Left lobe of liver (tissue), 2 donors: Measurements from ENCODE around the gene TSPYL6. TPM values are rescaled to one million over a fixed set of nuclear protein-coding genes. Genes with fewer than 3 reads are reported as not detected.

Experiments
- ATAC-seq: fragments of 200-7000 bp; cut with Tn5 transposase; one replicate; pipeline ENCODE4 v1.9.1; 2020; ENCODE audit warnings: mild to moderate bottlenecking, moderate library complexity
- DNase-seq: peaks from one replicate; pipeline ENCODE4 v3.0.0-alpha.2; 2020; ENCODE audit warnings: low spot score
- total RNA-seq: library from RNA; stranded (reverse); gene quantifications from one replicate; pipeline ENCODE4 v1.2.1, GENCODE V29; 2021
- donor health status: DM: no; HTN: no; CAD: no; lungs with moderate emphysema.
- donor health status: DM: no; HTN: yes; CAD: no.

Gene TSPYL6
- total RNA-seq, 1 donor from 2014 or later: not detected

DNA sequence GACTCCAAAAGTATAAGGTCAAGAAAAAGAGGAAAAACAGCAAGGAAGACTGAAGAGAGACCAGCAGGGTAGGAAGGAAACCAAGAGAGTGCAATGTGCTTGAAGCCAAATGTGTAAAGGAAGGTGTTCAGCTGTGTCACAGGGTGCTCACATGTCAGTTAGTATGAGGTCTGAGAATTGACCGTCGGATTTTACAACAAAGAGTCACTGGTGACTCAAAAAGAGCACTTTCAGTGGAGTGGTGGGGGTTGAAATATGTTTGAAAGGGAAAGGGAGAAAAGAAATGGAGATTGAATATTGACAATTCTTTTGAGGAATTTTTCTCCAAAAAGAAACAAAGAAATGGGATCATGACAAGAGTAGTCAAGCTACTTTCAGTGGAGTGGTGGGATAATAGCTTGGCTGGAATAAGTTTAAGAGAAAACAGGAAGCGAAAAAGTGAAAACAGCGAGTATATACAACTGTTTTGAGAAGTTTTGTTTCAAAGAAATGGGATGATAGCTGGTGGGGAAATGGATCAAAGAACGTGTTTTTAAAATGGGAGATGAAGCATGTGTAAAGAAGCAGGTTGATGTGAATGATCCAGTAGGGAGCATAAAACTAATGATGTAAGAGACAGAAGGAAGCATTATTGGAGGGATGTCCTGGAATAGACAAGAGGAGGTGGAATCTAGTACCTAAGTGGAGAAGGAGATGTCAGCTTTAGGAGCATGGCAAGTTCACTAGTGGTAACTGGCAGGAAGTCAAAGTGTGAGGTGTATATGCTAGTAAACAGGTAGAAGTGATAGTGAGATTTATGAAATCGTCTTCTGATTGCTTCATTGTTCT is 3.6 kb upstream of the TSPYL6 start:
- ATAC-seq: no peak
- no peak for DNase-seq

DNA sequence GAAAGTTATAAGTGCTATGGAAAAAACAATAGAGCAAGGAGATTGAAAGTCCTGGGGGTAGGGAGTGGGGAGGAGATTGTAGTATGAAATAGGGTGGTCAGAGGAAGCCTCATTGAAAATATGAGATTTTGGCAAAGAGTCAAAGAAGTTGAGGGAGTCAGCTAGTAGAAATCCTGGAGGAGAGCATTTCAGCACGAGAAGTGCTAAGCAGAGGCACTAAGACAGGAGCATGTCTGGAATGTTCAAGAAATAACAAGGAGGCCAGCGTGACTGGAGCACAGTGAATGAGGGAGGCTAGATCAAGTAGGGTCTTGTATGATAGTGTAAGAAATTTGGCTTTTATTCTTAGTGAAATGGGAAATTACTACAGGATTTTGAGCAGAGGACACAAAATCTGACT is 2.1 kb upstream of the TSPYL6 start:
- no peak for ATAC-seq
- no peak for DNase-seq

DNA sequence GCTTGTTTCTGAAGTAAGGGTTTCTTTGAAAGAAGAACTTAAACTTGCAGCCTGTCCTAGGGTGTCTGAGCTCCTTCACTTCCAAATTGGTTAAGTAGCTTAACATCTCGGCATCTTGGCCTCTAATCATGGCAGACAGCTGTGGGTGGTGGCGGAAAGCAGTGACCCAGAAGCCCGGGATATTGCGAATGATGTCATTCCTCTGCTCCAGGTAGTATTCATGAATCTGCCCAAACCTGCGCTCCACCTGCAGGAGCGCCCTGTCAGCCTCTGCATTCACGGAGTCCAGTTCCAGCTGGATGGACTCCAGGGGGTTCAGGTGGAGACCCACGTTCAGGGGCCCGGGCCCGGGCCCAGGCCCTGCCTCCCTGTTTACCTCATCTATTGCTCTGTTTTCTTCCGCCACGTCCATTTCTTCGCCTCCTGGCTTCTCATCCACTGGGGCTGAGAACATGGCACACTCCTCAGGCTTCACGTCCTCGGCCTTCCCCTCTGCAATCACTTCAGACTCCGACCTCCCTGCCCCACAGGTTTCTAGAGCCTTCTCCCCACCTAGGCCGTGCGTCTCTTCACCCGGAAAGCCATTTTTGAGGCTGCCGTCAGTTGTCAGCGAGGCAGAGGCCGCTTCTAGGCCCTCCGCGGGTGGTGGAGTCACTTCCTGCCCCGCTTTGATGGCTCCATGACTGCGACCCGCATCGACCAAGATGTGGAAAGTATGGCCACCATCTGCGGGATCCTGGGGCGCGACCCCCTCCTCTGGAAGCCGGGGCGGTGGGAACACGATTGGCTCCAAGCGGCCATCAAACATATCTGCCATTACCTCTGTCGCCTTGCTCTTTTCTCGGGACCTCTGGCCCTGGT is 569 bp downstream of the TSPYL6 start:
- DNase-seq: no peak

DNA sequence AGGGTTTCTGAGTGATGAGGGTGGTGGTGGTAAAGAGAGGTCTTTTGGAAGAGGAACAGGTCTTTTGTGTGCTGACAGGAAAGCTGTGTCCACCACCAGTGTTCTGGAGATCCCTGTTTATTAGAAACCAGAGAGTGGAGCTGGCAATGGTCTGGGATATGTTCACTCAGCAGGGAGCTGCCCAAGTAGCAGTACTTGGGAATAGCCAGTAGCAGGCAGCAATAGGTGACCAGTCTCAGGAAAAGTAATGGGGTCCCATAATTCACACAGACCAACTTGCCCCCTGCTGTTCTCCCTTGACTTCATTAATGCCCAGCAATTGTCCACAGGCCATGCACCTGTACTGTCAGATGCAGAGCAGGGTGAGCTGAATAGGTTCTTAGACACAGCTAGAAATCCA is 1.8 kb downstream of the TSPYL6 start:
- ATAC-seq (no peak), DNase-seq (no peak)

More for the DNA sequence above, 569 bp downstream of the TSPYL6 start:
- no peak for ATAC-seq

DNA sequence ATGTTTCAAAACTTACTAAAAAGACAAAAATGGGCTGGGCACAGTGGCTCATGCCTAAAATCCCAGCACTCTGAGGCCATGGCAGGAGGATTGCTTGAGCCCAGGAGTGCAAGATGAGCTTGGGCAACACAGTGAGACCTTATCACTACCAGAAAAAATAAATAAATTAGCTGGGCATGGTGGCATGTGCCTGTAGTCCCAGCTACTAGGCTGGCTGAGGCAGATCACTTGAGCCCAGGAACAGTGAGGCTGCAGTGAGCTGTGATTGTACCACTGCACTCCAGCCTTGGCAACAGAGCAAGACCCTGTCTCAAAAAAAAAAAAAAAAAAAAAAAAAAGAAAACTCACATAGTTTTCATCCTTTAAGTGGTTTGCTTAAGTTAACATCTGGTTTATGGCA is 6.4 kb downstream of the TSPYL6 start:
- ATAC-seq: no peak

DNA sequence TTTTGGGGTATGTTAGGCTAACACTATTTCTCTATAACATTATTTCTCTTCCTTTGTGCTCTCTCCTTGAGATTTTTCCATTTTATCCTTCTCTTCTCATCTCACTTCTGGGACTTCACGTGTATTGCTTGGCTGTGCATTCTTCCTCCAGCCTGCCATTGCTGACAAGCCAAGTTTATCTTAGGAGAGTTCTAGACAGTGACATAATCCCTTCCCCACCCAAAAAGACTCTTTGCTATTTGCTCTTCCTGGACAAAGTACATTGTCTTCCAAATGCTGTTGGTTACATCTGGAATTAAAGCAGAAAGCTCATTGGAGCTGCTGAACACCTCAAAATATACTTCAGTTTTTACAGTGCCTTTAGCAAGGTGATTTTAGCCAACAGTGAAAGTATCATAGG is 8.9 kb downstream of the TSPYL6 start:
- ATAC-seq (no peak), DNase-seq (no peak)

More for the DNA sequence above, 6.4 kb downstream of the TSPYL6 start:
- DNase-seq: no peak

GRCh38 chr2:54240515-54241469 is 15.2 kb downstream of the TSPYL6 start:
- ATAC-seq (no peak), DNase-seq (no peak)

- DNase-seq: no peak
- no peak for ATAC-seq
Measured at GRCh38 chr2:54239427-54239826, 16.6 kb downstream of the TSPYL6 start.

DNA sequence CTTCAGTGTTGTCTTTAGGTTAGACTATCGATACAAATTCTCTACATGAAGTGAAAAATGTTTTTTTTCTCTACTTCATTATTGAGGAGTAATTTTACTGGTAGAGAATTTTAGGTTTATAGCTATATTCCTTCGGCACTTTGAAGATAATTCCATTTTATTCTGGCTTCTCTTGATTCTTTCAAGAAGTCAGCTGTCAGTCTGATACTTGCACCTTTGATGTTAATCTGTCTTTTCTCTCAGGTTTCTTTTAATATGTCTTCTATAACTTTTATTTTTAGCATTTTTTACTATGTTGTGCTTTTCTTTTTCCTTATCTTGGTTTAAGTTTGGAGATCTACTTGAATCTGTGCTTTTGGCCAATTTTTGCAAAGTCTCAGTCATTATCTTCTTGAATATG is 18.6 kb downstream of the TSPYL6 start:
- DNase-seq (no peak), ATAC-seq (no peak)

DNA sequence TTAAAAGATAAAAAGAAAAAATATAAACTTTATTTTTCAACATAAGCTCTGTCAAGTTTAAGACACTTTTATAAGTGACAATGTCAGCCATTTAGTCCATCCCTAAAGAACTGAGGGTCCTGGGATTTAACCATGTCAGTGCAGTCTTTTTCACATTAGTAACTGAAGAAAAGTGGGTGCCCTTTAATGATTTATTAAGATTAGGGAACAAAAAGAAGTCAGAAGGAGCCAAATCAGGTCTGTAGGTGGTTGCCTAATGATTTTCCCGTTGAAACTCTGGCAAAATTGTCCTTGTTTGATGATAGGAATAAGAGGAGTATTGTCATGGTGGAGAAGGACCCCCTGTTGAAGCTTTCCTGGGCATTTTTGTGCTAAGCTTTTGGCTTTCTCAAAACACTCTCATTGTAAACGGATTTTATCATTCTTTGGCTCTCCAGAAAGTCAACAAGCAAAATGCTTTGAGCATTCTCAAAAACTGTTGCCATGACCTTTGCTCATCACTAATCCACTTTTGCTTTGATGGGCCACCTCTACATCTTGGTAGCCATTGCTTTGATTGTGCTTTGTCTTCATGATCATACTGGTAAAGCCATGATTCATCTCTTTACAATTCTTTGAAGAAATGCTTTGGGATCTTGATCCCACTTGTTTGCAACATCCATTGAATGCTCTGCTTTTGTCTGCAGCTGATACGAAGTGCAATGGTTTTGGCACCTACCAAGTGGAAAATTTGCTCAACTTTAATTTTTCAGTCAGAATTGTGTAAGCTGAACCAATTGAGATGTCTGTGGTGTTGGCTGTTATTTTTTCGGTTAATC is 22.0 kb downstream of the TSPYL6 start:
- ATAC-seq (no peak), DNase-seq (no peak)

- peak; percentile 46 for DNase-seq
- ATAC-seq: peak; percentile 68
Measured at GRCh38 chr2:54228945-54229344, 27.1 kb downstream of the TSPYL6 start.

GRCh38 chr2:54227798-54228197 is 28.2 kb downstream of the TSPYL6 start:
- no peak for DNase-seq
- ATAC-seq: no peak

GRCh38 chr2:54226260-54226659 is 29.8 kb downstream of the TSPYL6 start:
- ATAC-seq (no peak), DNase-seq (no peak)

DNA sequence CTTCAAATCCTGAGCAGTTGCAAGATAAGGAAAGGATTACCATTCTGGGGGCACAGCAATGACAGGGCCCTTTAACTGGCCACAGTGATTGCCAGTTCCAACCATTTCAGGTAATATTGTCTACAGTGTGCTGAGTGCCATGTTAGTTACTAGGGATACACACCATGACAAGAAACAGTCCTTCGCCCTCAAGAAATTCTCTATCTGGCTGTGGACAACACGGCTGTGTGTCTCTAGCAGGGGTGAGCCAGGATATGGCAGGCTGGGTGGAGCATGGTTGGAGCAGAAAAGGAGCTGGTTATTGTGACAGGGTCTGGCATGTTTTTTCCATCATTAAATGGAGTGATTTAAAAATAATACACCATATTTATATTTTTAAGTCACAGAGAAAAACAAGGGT is 31.0 kb downstream of the TSPYL6 start:
- no peak for DNase-seq
- no peak for ATAC-seq

DNA sequence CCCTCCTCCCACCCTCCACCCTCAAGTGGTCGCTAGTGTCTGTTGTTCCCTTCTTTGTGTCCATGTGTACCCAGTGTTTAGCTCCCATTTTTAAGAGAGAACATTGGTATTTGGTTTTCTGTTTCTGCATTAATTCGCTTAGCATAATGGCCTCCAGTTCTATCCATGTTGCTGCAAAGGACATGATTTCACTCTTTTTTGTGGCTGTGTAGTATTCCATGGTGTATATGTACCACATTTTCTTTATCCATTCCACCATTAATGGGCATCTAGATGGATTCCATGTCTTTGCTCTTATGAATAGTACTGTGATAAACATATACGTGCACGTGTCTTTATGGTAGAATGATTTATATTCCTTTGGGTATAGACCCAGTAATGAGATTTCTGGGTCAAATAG is 42.9 kb downstream of the TSPYL6 start:
- DNase-seq (no peak), ATAC-seq (no peak)

DNA sequence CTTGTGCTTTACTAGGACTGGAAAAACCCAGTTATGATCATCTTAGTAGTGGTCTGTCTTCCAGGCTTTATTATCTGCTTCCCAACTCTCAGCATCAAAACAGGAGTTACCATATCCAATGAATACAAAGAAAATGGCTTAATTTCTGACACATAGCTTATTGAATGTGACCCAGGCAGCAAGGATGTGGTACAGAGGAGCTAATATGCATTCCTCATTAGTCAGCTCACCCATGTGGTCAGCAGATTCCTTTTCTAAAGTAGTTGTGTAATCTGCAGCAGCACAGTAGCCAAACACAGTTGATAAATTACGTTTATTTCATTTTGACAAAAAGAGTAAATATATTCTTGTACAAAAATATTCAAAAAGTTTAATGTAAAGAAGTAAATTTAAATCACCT is 43.6 kb downstream of the TSPYL6 start:
- ATAC-seq (peak; percentile 63), DNase-seq (no peak)

GRCh38 chr2:54209379-54209778 is 46.6 kb downstream of the TSPYL6 start:
- DNase-seq: no peak
- no peak for ATAC-seq

DNA sequence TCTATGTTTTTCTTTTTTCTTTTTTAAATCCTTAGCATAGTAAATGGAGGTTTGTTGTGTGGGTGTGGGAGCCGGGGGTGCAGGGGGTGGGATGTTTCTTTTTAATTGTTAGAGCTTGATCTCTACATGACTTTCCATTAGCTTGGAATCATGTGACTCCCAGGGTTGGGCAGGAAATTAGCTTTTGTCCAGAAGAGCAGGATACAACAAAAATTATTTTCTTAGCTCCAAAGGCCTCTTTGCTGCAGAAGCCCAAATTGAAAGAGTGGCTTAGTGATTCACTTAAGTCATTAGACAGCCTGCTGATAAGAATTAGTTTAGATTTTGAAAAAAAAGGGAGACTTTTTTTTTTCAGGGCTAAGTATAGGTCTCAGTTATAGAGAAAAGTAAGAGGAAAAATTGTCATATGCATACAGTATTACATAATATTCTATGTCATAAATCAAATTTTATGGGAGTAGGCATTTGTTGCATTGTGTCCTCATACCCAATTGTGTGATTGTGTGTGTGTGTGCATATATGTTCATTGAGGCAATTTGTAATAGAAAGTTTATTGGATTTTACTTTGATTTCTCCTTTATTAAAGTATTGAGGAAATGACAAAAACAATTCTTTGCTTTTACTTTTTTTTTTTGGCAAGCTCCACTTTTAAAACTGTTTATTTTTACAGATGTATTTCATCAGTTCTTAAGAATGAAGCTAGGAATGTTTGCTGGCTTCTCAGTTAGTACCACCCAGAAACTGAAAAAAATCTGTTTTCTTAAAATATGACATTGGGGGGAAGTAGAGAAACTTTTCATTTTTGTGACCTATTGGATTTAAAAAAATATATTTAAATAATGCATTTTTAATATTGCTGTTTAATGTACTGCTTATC is 47.4 kb downstream of the TSPYL6 start:
- no peak for DNase-seq
- no peak for ATAC-seq

- ATAC-seq: peak; percentile 83
Measured at GRCh38 chr2:54207666-54208195, 48.3 kb downstream of the TSPYL6 start.

More at GRCh38 chr2:54207666-54208195, 48.3 kb downstream of the TSPYL6 start:
- DNase-seq: no peak
